ENCODE measurements around the gene HSP90B1.

The HSP90B1 gene

DNA sequence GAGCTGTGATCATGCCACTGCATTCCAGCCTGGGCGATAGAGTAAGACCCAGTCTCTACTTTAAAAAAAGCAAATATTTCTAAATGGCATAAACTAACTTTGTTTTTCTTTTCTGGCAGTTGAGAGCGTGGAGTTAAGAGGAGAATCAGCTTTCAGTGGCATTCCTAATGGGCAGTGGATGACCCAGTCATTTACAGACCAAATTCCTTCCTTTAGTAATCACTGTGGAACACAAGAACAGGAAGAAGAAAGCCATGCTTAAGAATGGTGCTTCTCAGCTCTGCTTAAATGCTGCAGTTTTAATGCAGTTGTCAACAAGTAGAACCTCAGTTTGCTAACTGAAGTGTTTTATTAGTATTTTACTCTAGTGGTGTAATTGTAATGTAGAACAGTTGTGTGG lies 56.6 kb downstream of the HSP90B1 start:
- Histone ChIP-seq H3K4me3 (ENCODE audit: low read length) (no peak overlapping the region), H3K36me3 (ENCODE audit: control insufficient read depth, insufficient read depth, low read length, severe bottlenecking) (peaks cover 85% of the 10 kb centered on the region), H3K9me3 (ENCODE audit: control insufficient read depth, low read length) (no peaks in the 10 kb centered on the region), H3K9ac (ENCODE audit: low read length) (no peak overlapping the region), H3K4me1 (ENCODE audit: control insufficient read depth, insufficient read depth, low read length) (peaks cover 2% of the 10 kb centered on the region), H3K27me3 (replicated peaks; ENCODE audit: control insufficient read depth, insufficient read depth, low read length) (no peaks in the 10 kb centered on the region)
- DNase-seq (ENCODE audit: low read depth): peak; percentile 81

DNA sequence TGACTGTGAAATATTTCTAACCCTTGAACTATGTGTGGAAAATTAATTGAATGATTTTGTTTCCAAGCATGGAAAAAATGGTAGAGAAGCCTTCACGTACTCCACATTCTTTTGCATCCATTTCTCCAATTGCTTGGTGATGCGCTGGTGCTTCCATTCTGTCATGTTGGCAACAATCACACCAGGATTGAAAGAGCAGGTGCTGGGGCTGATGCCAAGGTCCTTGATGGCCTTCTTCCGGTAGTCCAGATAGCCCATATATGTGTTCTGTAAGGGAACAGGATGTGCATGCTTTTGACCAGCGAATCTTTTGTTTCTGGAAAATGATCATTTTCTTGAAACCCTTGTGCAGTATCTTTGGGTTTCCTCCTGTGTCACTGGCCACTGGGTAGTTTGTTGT lies 64.0 kb downstream of the HSP90B1 start:
- H3K36me3 ChIP-seq (ENCODE audit: control insufficient read depth, insufficient read depth, low read length, severe bottlenecking): peaks cover 23% of the 10 kb centered on the region
- no peaks in the 10 kb centered on the region for H3K9me3 ChIP-seq (ENCODE audit: control insufficient read depth, low read length)
- no peak overlapping the region for H3K9ac ChIP-seq (ENCODE audit: low read length)
- no peaks in the 10 kb centered on the region for H3K27me3 ChIP-seq (replicated peaks; ENCODE audit: control insufficient read depth, insufficient read depth, low read length)
- H3K4me3 ChIP-seq (ENCODE audit: low read length): no peak overlapping the region
- peaks cover 11% of the 10 kb centered on the region for H3K4me1 ChIP-seq (ENCODE audit: control insufficient read depth, insufficient read depth, low read length)
- DNase-seq (ENCODE audit: low read depth): no peak

DNA sequence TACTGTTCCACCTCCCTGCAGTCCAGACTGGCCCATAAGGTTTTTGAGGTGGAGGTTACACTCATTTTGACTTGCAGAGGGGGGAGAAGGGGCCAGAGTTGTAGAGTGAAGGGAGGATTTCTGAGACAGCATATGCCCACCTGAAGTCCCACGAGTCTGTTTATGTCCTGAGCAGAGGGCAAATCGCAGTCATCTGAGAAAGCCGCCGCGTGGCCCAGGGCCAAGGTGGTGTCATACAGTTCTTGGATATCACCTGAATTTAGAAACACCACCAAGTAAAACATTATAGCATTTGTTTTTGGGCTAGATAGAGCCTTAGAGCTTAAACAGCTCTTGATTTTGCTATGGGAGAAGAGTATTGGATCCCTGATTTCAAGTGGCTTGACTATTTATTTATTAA lies 66.4 kb downstream of the HSP90B1 start:
- no peak for DNase-seq (ENCODE audit: low read depth)
- no peak overlapping the region for H3K4me3 ChIP-seq (ENCODE audit: low read length)
- H3K27me3 ChIP-seq (replicated peaks; ENCODE audit: control insufficient read depth, insufficient read depth, low read length): no peaks in the 10 kb centered on the region
- peaks cover under 1% of the 10 kb centered on the region for H3K36me3 ChIP-seq (ENCODE audit: control insufficient read depth, insufficient read depth, low read length, severe bottlenecking)
- H3K4me1 ChIP-seq (ENCODE audit: control insufficient read depth, insufficient read depth, low read length): peaks cover 11% of the 10 kb centered on the region
- H3K9ac ChIP-seq (ENCODE audit: low read length): no peak overlapping the region
- no peaks in the 10 kb centered on the region for H3K9me3 ChIP-seq (ENCODE audit: control insufficient read depth, low read length)

DNA sequence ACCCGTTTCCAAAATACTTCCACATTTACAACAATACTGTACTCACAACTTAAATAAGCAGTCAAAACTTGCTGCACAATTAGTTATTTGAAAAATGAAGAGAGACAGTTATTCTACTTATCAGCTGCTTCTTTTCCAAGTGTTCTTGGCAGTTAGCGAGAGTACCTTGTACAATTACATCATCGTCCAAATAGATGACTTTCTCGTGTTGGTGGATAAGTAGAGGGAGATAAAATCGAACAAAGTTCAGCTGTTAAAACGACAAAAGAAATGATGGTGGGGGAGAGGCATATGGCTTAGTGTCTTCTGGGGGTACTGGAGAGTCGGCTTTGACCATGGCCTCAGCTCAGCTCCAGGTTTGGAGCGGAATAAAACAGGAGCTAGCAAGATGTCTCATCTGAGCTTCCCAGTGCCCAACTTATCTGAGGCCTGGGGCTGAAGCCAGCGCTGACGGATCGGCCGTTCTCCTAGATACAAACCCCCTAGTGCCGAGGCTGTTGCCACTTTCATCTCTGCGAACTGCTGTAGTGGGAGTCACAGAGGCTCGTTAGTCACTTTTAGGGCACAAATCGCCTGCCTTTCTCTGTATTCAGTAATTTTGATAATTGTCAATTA lies 67.2 kb downstream of the HSP90B1 start:
- H3K27me3 ChIP-seq (replicated peaks; ENCODE audit: control insufficient read depth, insufficient read depth, low read length): no peaks in the 10 kb centered on the region
- H3K36me3 ChIP-seq (ENCODE audit: control insufficient read depth, insufficient read depth, low read length, severe bottlenecking): no peaks in the 10 kb centered on the region
- DNase-seq (ENCODE audit: low read depth): no peak
- peaks cover 11% of the 10 kb centered on the region for H3K4me1 ChIP-seq (ENCODE audit: control insufficient read depth, insufficient read depth, low read length)
- H3K9me3 ChIP-seq (ENCODE audit: control insufficient read depth, low read length): no peaks in the 10 kb centered on the region
- peak overlapping the region; percentile 54 for H3K4me3 ChIP-seq (ENCODE audit: low read length)
- H3K9ac ChIP-seq (ENCODE audit: low read length): no peak overlapping the region
